ENCODE results near the gene CCDC60.

Gene CCDC60

DNA sequence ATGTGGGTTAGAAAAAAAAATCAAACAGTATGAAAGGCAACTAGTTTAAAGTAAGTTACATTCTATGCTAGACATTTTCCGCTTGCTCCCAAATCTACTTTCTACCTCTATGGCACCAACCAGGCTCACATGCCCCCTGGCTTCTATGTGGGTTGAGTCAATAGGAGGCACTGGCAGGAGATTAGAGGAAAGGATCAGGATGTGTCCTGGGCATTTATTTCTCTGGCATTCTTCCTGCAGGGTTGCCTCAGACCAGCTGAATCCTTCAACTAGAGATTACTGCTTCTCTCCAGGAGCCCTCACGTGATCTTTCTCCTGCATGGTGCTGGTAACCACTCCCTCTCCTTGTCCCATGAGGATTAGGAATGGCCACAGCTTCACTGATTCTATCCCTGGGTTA lies 14.9 kb upstream of the CCDC60 start:
- TF ChIP-seq, protein P1, sequence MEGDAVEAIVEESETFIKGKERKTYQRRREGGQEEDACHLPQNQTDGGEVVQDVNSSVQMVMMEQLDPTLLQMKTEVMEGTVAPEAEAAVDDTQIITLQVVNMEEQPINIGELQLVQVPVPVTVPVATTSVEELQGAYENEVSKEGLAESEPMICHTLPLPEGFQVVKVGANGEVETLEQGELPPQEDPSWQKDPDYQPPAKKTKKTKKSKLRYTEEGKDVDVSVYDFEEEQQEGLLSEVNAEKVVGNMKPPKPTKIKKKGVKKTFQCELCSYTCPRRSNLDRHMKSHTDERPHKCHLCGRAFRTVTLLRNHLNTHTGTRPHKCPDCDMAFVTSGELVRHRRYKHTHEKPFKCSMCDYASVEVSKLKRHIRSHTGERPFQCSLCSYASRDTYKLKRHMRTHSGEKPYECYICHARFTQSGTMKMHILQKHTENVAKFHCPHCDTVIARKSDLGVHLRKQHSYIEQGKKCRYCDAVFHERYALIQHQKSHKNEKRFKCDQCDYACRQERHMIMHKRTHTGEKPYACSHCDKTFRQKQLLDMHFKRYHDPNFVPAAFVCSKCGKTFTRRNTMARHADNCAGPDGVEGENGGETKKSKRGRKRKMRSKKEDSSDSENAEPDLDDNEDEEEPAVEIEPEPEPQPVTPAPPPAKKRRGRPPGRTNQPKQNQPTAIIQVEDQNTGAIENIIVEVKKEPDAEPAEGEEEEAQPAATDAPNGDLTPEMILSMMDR (IDR thresholded peaks at IDR 0.05; ENCODE audit: low read depth, low read length): no peak
- H3K4me3 ChIP-seq (ENCODE audit: low read depth, low read length): no peak overlapping the region

DNA sequence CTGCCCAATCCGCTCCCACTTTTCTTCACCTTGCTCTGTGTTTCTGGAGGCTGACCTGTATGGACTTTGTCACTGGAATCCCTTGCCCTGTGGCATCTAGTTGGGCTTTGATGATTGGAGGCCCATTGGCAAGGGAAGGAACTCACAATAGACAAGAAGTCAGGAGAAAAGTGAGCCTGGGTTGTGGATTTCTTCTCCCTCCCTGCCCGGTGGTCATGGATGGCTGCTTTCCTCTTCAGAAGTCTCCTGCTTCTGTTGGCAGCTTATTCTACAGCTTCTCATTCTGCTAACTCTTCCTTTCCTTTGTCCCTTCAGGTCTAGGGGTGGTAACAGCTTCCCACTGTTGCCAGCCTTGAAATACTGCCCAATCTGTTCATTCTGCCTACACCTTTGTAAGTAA lies 13.9 kb upstream of the CCDC60 start:
- TF ChIP-seq, protein P1 (IDR thresholded peaks at IDR 0.05; ENCODE audit: low read depth, low read length): no peak
- no peak overlapping the region for H3K4me3 ChIP-seq (ENCODE audit: low read depth, low read length)

DNA sequence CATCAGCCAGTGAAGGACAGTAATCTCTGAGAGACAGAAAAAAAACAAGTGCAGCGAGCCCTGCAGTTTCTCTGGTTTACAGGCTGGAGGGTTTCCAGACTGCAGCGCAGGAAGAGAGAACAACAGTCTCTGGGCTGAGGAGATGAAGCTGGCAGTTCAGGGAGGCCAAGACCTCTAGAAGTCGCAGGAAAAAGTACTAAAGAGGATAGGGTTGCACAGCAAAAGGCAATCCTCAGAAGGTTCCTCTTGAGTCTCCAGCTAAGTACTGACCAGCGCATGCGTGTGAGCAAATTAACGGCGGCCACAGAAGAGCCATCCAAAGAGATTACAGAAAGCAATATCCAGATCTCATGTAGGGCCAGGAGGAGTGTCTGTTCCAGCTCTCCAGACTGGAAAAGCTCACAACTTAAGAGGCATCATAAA lies 12.2 kb upstream of the CCDC60 start:
- TF ChIP-seq, protein P1 (IDR thresholded peaks at IDR 0.05; ENCODE audit: low read depth, low read length): no peak
- no peak overlapping the region for H3K4me3 ChIP-seq (ENCODE audit: low read depth, low read length)

DNA sequence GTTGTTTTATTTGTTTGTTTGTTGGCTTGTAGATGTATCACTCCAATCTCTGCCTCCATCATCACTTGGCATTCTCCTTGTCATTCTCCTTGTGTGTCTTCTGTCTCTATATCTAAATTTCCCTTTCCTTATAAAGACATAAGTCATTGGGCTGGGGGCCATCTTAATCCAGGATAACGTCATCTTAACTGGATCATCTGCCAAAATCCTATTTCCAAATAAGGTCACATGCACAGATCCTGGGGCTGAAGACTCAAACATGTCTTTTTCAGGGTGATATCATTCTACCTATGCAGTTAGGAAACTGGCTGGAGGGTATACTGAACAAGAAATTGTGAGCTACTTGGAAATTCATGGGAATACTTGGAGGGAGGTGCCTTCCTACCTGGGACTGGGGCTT lies 8.7 kb upstream of the CCDC60 start:
- TF ChIP-seq, protein P1 (IDR thresholded peaks at IDR 0.05; ENCODE audit: low read depth, low read length): no peak
- H3K4me3 ChIP-seq (ENCODE audit: low read depth, low read length): no peak overlapping the region

DNA sequence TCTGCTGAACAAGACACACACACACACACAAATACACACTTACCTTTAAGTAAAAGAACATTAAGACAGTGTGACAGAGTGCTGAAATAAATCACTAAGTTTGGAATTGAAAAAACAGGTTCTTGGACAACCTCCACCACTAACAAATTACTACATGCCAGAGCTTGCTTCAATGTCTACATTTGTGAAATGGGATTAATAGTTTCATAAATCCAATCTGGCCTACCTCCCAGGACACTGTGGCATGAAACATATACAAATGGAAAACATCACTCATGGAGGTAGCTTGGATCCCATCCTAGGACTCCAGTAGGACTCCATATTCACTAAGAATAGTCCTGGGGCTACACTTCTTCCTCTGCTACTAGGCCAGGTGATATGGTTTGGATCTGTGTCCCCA lies 8.2 kb upstream of the CCDC60 start:
- H3K4me3 ChIP-seq (ENCODE audit: low read depth, low read length): no peak overlapping the region
- TF ChIP-seq, protein P1 (IDR thresholded peaks at IDR 0.05; ENCODE audit: low read depth, low read length): no peak

DNA sequence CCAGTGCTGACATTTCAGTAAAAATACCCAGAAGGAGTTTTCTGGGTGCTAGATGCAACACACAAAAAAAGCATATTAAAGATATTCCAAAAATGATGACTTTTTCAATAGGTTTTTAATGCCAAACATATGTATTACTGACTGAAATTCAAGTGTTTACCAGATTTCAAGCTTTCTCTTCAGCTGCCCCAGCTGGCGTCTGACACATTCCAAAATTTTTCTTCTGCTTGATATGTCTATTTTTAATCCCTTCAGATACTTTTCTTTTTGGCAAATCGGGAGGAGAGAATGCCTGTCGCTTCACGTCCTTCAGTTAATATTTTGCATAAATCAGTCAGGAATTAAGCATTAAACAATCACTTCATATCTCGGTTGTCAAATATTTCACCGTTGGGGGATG lies 7.1 kb upstream of the CCDC60 start:
- TF ChIP-seq, protein P1 (IDR thresholded peaks at IDR 0.05; ENCODE audit: low read depth, low read length): no peak
- no peak overlapping the region for H3K4me3 ChIP-seq (ENCODE audit: low read depth, low read length)

DNA sequence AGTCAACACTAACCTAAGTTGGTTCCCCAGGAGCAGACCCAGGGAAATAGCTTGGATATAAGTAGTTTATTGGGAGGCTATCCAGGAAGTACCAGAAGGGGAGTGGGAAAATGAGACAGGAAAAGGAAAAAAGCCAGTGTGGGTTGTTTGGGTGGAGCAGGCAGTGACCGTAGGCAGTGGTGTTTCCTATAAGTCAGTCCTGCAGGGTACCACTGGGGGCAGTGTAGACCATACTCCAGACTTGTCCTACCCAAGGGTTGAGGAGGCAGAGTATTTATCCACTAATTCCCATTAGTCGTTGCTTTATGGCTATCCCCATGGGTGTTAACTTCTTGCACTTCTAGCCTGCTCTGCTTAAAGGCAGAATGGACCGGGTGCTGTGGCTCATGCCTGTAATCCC lies 6.4 kb upstream of the CCDC60 start:
- TF ChIP-seq, protein P1 (IDR thresholded peaks at IDR 0.05; ENCODE audit: low read depth, low read length): no peak
- H3K4me3 ChIP-seq (ENCODE audit: low read depth, low read length): no peak overlapping the region
